Renal pelvis (tissue), 4 donors: ENCODE data around the gene UBE2H. TPM values are rescaled to one million over a fixed set of nuclear protein-coding genes. Genes with fewer than 3 reads are reported as not detected.
"Not testable (repeated sequence)": the region's sequence is repeated elsewhere in the genome, so short reads cannot be mapped to it uniquely, and the experiment has no call there.

Source experiments
- DNase-seq: peaks from one replicate; pipeline ENCODE4 v3.0.0-alpha.2; 2013
- polyA plus RNA-seq, 3 donors: library from polyadenylated mRNA; unstranded; fragments of 120-200 nt; gene quantifications; one replicate each; pipeline ENCODE4 v1.2.1, GENCODE V29; 2013; ENCODE audit not compliant: insufficient read length in 3 of 3

Gene UBE2H
- polyA plus RNA-seq, 3 donors, result 103 to 114 (median 104) TPM

DNA sequence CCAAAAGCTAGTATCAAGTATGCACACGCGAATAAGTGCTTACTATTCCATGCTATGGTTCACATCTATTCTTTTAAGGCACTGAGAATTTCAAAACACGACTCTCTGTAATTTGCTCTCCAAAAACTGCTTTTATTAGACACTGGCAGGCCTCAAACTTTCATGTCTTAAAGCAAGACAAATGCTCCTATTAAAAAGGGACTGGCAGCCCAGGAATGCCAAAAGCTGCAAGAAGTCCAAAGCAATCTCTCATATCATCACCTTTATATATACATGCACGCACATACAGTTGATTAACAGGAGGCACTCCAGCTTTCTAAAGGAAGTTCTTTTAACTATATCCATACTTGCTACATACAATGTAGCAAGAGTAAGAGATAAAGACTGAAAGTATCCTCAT lies 34.8 kb downstream of the UBE2H start:
- DNase-seq, result no peak

DNA sequence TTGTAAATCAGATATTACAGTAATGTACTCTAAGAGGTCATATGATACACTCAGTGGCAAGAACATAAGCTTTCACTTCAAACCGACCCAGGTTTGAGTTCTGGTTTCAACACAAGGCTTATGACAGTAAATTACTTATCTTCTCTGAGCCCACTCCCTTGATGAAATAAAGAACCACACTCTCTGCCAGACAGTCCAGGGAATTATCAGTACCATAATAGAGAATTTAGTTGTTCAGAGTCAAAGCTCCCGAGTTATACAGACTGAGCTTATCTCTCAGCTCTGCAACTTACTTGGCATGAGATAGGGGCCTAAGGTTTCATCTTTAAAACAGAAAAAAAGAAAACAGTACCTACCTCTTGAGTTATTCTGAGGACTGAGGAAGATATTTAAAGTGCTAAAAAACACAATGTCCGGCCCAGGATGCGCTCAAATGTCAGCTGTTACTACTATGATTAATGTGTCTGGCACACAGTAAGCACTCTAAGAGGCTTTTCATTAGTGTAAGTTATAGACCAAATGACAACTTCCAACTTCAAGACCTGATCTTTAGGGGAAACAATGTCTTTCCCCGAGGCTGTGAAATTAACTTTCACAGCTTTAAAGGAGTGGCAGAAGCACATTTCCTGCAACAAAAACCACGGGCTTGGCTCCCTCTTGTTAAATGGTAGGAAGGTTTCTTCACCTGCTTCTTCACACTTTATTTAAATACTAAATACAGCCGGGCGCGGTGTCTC lies 38.1 kb downstream of the UBE2H start:
- no peak for DNase-seq

DNA sequence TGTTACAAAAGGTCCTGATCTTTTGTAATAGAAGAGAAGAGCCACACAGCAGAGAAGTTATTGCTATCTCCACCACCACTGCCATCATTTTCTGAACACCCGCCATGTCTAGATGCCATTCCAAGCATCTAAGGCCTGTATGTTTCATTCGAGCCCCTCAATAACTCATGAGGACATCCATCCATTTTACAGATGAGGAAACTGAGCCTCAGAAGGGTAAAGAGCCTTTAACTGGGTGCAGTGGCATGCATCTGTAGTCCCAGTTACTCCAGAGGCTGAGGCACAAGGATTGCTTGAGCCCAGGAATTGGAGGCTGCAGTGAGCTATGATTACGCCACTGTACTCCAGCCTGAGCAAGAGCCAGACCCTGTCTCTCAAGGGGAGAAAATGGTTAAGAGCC lies 39.3 kb downstream of the UBE2H start:
- DNase-seq, result no peak

- no peak for DNase-seq
Measured at GRCh38 chr7:129911790-129912189, 41.0 kb downstream of the UBE2H start.

GRCh38 chr7:129909669-129910068 lies 43.1 kb downstream of the UBE2H start:
- no peak for DNase-seq

DNA sequence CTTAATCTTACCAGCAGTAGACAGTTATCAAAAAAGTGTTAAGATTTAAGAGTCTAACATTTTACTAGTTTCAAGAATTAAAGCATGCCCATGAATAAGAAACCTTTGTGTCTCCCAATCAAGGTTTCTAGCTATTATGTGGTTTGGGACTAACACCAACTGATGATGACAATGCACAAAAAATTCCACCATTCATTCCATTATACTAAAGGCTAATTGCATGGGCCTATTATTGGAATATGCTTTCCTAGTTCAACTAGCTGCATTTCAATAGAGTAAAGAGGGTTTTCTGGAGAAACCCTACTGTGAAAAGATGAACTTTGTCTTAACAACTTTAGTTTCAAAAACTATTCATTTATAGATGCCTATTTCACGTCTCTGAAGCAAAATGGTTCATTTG lies 44.6 kb downstream of the UBE2H start:
- DNase-seq, result no peak

DNA sequence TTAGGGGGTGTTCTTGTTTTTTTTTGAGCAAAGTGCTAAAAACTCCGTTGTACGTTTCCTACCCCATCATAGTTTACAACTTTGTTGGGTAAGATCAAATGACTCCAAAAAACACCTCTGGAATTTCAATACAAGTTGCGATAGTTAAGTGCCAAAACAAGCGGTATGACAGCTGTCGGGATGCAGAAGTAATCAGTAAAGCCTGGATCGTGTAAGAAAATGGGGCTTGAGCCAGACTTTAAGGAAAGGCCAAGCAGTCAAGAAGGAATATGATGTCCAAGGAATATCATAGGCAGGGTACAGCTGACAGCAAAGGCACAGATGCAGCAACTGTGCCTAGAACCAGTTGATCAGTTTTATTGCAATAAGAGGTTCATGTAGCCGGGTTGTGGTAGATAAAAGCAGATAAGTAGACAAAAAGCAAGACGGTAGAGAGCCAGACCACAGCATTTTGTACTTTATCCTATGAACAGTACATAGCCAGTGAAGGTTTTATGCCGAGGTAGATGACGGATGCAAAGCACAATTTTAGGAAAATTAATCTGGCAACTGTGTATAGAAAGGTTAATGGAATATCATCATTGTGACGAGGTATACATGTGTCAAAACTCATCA lies 45.5 kb downstream of the UBE2H start:
- DNase-seq, result no peak

GRCh38 chr7:129906700-129907099 lies 46.1 kb downstream of the UBE2H start:
- no peak for DNase-seq

- no peak for DNase-seq
Measured at GRCh38 chr7:129903935-129904334, 48.8 kb downstream of the UBE2H start.

DNA sequence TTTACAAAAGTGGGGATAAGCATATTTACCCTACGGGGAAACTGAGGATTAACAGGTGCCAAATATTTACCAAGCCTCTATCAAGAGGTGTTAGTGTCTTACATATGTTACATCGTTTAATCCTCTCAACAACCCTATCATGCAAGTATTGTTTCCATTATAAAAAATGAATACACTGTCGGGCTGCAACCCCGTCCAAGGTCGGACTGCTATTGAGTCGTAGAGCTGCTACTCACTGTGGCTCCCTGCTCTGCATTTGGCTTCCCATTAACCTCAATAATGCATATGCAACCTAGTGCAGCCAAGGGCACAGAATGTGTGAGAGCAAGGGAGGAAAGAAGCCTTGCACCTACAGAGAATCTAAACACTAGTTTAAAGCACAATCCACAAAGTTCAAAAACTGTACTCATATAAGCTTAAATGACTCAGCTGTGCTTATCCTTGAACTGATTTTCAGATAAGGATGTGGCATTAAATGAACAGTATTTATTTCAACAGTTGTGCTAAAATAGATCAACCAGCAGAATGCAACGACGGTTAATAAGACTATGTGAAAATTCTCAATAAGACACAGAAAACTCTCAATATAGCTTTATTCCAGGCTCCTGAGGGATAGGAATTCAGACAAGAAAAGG lies 49.9 kb downstream of the UBE2H start:
- DNase-seq, result no peak

- DNase-seq, result no peak
Measured at GRCh38 chr7:129898502-129899160, 54.1 kb downstream of the UBE2H start.

GRCh38 chr7:129898007-129898406 lies 54.8 kb downstream of the UBE2H start:
- no peak for DNase-seq

GRCh38 chr7:129896568-129897382 lies 56.0 kb downstream of the UBE2H start:
- DNase-seq, result no peak

DNA sequence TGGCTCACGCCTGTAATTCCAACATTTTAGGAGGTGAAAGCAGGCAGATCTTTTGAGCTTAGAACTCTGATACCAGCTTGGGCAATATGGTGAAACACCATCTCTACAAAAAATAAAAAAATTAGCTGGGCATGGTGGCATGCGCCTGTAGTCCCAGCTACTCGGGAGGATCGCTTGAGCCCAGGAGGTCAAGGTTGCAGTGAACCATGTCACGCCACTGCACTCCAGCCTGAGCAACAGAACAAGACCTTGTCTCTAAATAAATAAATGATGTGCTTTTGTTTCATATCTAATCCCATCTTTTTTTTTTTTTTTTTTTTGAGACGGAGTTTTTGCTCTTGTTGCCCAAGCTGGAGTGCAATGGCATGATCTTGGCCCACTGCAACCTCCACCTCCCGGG lies 58.6 kb downstream of the UBE2H start:
- not testable (repeated sequence) for DNase-seq

- no peak for DNase-seq
Measured at GRCh38 chr7:129890090-129890489, 62.7 kb downstream of the UBE2H start.

- no peak for DNase-seq
Measured at GRCh38 chr7:129889133-129889844, 63.5 kb downstream of the UBE2H start.

GRCh38 chr7:129887865-129888264 lies 64.9 kb downstream of the UBE2H start:
- no peak for DNase-seq

DNA sequence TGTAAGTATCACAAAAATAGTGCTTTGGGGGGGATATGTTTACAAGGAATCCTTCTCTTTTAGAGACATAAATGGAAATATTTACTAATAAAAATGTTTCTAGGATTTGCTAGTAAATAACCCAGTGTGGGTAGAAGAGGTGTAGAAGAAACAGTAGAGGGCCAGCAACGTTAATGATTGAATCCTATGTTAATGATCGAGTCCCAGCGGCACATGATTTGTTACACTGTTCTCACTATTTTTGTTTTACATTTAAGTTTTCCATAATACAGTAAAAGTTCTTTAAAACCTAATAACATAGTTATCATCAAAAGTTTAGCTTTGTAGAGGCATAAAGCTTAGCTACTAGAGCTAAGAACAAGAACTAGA lies 66.0 kb downstream of the UBE2H start:
- DNase-seq, result no peak

- DNase-seq, result no peak
Measured at GRCh38 chr7:129886167-129886817, 66.5 kb downstream of the UBE2H start.

DNA sequence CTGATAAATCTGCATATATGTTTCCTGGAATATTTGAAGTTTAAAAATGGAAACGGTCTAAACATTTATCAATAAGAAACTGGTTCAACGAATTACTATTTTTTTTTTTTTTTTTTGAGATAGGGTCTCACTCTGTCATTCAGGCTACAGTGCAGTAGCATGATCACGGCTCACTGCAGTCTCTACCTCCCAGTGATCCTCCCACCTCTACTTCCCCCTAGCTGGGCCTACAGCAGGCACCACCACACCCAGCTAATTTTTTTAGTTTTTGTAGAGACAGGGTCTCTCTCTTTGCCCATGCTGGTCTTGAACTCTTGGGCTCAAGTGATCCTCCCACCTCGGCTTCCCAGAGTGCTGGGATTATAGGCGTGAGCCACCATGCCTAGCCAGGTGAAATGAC lies 68.3 kb downstream of the UBE2H start:
- no peak for DNase-seq

DNA sequence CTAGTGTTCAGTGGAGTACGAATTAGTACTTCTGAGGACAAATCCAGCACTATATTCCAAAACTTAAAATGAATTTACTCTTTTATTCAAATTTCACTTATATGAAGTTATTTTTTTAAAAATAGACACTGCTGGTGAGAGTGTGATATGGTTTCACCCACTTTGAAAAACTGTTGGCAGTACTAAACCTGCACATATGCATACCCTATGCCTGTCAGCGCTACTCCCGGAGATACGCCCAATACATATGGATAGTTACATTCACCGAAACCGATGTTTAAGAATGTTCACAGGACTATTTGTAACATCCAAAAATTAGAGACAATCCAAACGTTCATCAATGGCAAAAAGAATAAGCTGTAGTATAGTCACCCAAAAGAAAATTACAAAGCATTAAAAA lies 69.6 kb downstream of the UBE2H start:
- no peak for DNase-seq
